Stimulated activated CD4-positive, alpha-beta T cell treated with anti-CD3 and anti-CD28 coated beads, TNF-alpha, amount 100 ng/mL, for 4 hours (primary cell): Measurements from ENCODE around the gene MAFF.

Experiments
- DNase-seq, 3 experiments: peaks; one replicate each; pipeline ENCODE4 v3.0.0-alpha.2; 2020; ENCODE audit warnings: low read depth in 3 of 3

Gene MAFF

GRCh38 chr22:38248280-38248679 lies 46.5 kb downstream of the MAFF start:
- no peak for DNase-seq

DNA sequence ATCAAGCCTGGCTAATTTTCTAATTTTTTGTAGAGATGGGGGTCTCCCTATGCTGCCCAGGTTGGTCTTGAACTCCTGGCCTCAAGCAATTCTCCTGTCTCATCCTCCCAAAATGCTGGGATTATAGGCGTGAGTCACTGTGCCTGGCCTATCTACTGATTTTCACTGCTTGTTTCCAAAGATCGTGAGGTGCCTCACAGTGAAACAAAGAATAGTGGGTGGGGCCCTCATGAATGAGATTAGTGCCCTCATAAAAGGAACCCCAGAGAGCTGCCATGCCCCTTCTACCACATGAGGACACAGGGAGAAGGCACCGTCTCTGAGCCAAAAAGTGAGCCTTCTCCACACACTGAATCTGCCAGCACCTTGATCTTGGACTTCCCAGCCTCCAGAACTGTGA lies 47.5 kb downstream of the MAFF start:
- no peak for DNase-seq

GRCh38 chr22:38249803-38250642 lies 48.2 kb downstream of the MAFF start:
- DNase-seq = no peak

DNA sequence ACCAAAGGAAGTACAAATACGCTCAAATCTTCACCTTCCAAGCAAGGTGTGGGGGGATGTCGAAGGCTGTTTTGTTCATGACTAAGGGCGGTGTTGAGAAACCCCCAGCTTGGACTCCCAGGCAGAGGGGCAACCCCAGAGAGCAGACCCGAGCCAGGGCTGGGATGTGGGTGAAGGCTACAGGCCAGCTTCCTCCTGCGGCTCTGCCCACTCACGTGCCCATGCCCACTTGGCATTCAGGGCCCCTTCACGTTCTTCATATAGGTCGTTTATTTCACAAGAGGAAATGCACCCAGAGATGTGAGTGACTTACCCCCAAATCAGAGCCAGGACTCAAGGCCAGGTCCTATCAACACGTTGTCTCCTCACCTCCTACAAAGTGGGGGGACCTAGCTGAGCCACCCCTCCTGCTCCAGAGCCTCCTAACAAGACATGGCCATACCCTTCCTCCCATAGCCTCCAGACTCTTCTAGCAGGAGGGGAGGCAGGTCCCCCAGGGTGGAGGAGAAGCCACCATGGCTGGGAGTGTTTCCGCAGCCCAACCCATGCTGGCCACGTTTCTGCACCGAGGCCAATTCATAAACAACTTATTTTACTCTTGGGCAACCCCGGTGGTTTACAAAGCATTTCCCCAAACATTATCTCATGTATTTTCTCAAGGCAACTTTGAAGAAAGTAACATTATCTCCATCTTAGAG lies 49.0 kb downstream of the MAFF start:
- no peak for DNase-seq

DNA sequence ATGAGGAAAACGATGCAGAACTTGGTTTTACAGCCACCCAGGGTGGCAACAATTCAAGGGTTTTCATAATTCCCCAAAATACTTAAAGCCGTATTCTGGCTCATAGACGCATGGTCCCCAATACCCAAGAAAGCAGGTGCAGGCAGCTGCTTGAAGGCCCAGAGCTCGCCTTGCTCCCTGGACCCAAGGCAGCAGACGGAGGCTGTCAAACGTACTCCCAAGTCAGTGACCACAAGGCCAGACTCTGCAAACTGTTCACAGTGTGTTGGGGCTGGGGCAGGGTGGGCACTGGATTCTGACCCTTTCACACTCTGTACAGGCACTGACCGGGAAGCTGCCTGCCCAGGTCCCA lies 49.5 kb downstream of the MAFF start:
- DNase-seq = no peak

GRCh38 chr22:38255697-38256096 lies 53.9 kb downstream of the MAFF start:
- no peak for DNase-seq

- no peak for DNase-seq
Observed at GRCh38 chr22:38257181-38257580, 55.4 kb downstream of the MAFF start.

DNA sequence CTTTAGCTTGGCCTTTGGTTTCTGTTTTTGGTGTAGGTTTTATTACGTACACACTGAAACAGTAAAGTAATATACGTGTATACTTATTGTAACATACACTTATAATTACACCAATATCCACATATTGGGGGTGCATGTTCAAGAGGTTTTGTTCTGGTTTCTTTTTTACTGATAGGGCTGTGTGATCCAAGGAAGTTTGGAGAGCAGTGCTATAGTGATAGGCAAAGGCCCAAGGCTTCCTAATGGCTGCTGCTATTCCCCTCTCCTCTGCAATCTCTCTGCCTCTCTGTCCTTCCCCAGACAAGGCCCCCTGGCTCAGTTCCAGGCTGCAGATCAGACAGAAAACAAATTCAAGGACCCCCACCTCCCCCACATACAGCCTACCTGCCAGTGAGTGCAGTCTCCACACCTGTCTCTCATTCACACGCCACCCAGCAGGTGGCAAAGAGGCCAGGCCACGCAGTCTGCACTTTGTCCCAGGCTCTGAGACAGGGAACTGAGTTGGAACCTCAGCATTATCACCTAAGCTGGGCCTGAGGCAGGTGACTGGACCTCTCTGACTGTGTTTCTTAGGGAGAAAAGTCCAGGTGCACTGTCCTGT lies 56.0 kb downstream of the MAFF start:
- no peak for DNase-seq

- DNase-seq = no peak
Observed at GRCh38 chr22:38258895-38259294, 57.1 kb downstream of the MAFF start.

DNA sequence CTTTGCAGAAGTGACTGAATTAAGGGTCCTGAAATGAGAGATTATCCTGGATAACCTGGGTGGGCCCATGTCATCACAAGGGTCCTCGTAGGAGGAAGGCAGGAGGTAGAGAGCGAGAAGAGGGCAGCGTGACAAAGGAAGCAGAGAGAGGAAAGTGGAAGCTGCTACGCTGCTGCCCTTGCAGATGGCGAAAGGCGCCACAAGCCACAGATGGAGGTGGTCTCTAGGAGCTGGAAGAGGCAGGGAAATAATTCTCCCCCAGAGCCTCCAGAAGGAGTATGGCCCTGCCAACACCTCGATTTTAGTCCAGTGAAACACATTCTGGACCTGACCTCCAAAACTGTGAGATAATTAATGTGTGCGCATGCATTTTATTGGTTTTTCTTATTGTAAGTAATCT lies 57.6 kb downstream of the MAFF start:
- no peak for DNase-seq

- no peak for DNase-seq
Observed at GRCh38 chr22:38260761-38261681, 59.2 kb downstream of the MAFF start.

- DNase-seq = peak in 1 of 3 experiments; percentile 10
Observed at GRCh38 chr22:38262051-38262795, 60.4 kb downstream of the MAFF start.

GRCh38 chr22:38264322-38264843 lies 62.6 kb downstream of the MAFF start:
- DNase-seq = no peak
